Smooth muscle cell of bladder (primary cell): ENCODE data around the gene UBTD1. TPM values are rescaled to one million over a fixed set of nuclear protein-coding genes. Genes with fewer than 3 reads are reported as not detected.

Experiments used
- total RNA-seq: library from RNA; depleted of rRNA; stranded (reverse); fragments of >200 nt; gene quantifications from 2 replicates; pipeline ENCODE4 v1.2.3, GENCODE V29; 2014

UBTD1 gene, protein sequence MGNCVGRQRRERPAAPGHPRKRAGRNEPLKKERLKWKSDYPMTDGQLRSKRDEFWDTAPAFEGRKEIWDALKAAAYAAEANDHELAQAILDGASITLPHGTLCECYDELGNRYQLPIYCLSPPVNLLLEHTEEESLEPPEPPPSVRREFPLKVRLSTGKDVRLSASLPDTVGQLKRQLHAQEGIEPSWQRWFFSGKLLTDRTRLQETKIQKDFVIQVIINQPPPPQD
- 16.4 and 21.3 TPM in 2 replicates for total RNA-seq

GRCh38 chr10:97498841-97499560 is at the start of gene UBTD1:
TSS of gene UBTD1 (plus strand) at chr10:97498924. CDS start at chr10:97499204, 280 bp downstream.

GRCh38 chr10:97498076-97498840 is 466 bp upstream of the UBTD1 start, which contains the start of gene MMS19:
TSS of gene MMS19 (minus strand) at chr10:97498422. CDS start at chr10:97498384, 38 bp downstream.

DNA sequence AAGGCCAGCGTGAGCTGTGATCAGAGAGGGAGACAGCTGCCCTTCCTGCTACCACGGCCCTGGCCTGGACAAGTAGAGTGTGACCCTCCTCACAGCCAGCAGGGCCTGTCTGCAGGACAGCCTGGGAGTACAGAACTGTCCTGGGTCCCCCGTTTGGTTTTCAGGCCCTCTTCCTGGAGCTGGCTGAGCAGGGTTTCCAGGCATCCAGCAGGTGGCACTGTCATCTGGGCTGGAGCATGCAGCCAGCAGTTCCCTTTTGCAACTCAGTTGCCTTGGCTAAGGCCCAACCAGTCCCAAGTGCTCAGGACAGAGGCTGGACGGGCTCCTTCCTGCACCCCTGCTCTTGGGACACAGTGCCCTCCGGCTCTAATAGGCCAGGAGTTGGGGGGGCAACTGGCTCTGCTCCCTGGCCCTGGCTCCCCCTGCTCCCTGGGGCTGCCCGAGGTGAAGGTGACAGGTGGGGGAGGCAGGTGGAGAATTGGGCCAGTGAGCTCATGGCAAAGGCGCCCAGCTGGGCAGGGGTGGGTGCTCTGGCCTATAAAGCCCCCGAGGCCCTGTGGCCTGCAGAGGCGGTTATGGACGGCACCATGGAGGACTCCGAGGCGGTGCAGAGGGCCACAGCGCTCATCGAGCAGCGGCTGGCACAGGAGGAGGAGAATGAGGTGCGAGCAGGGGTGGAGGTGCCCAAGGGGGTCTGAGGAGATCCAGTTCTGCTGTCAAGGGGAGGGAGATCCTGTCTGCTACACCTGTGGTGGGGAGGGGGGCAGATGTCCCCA is 73.7 kb downstream of the UBTD1 start, which contains the start of gene ANKRD2:
TSS of gene ANKRD2 (plus strand) at position 566 of the 776 bp plus-strand sequence. CDS start at position 576, 10 bp downstream.

DNA sequence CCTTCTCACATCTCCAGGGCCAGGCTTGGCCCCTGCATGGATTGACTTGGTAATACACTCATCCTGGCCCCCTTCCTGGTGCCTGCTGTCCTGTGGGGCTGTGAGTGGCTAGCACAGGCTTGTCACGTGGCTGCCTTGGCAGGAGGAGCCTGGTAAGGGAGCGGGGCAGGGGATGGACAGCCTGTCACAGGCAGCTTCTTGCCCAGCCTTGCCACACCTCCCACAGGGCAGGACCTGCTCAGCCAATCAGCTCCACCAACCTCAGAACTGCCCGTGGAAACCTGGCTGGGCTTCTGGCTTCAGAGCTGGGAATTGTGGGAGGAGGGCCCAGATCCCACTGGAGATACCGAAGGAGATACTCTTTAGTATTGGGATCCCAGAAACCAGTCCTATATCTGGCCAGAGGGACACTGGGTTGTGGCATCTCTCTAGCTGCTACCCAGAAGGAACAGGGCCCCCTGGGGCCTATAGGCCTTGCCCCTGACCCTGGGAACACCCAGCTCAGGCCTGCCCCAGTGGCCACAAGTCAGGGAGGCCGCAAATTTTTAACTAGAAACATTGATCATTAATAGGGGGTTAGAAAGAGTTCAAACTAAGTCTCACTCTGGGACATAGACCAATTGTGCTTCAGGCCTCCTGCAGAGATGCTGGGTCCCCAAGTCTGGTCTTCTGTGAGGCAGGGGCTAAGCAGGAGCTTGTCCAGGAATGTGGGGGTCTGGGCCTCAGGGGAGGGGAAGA is 85.5 kb downstream of the UBTD1 start, which contains the start of gene HOGA1:
TSS of gene HOGA1 (plus strand) at position 330 of the 738 bp plus-strand sequence. CDS start at position 645, 315 bp downstream.

GRCh38 chr10:97589479-97589878 is 90.8 kb downstream of the UBTD1 start, which contains the start of gene C10orf62:
TSS of gene C10orf62 (plus strand) at chr10:97589721. CDS start at chr10:97589898, 177 bp downstream.

Other genes with a start within 250 kb of the UBTD1 start
- gene ARHGAP19, start 206.3 kb upstream of the UBTD1 start, total RNA-seq: 2.9 and 3.8 TPM in 2 replicates
- gene FRAT1, start 179.7 kb upstream of the UBTD1 start, total RNA-seq: 2.3 and 2.4 TPM in 2 replicates
- gene FRAT2, start 164.2 kb upstream of the UBTD1 start, total RNA-seq: 3.6 and 4.0 TPM in 2 replicates
- 8.5 and 13.2 TPM in 2 replicates for gene RRP12, start 97.6 kb upstream of the UBTD1 start, total RNA-seq
- 280 and 341 TPM in 2 replicates for gene PGAM1, start 72.7 kb upstream of the UBTD1 start, total RNA-seq
- gene EXOSC1, start 52.9 kb upstream of the UBTD1 start, total RNA-seq: 35.3 and 37.1 TPM in 2 replicates
- 36.0 and 47.1 TPM in 2 replicates for gene ZDHHC16, start 52.7 kb upstream of the UBTD1 start, total RNA-seq
- 41.4 and 45.8 TPM in 2 replicates for gene MMS19, start 502 bp upstream of the UBTD1 start, total RNA-seq
- 0.71 and 1.2 TPM in 2 replicates for gene ANKRD2, start 73.9 kb downstream of the UBTD1 start, total RNA-seq
- 0.28 and 1.1 TPM in 2 replicates for gene HOGA1, start 85.5 kb downstream of the UBTD1 start, total RNA-seq
- gene C10orf62, start 90.8 kb downstream of the UBTD1 start, total RNA-seq: 0.14 TPM in 1 of 2 replicates, not detected in the other
- 5.5 and 8.8 TPM in 2 replicates for gene MORN4, start 134.6 kb downstream of the UBTD1 start, total RNA-seq
- gene PI4K2A, start 141.7 kb downstream of the UBTD1 start, total RNA-seq: 16.2 and 21.8 TPM in 2 replicates
- gene AVPI1, start 188.3 kb downstream of the UBTD1 start, total RNA-seq: 28.0 and 44.7 TPM in 2 replicates
- gene MARVELD1, start 214.8 kb downstream of the UBTD1 start, total RNA-seq: 15.5 and 19.9 TPM in 2 replicates
- gene ZFYVE27, start 238.2 kb downstream of the UBTD1 start, total RNA-seq: 16.9 and 20.2 TPM in 2 replicates